Transverse colon (tissue), 4 donors: ENCODE measurements around the gene CCDC184. TPM values are rescaled to one million over a fixed set of nuclear protein-coding genes. Genes with fewer than 3 reads are reported as not detected.
"Not testable (repeated sequence)": the region's sequence is repeated elsewhere in the genome, so short reads cannot be mapped to it uniquely, and the experiment has no call there.

ENCODE experiments used
- DNase-seq: peaks from one replicate; pipeline ENCODE4 v3.0.0-alpha.2; 2019
- H3K27ac ChIP-seq, 4 donors: fragments of 200-600 bp; sonication (generic); 2 replicates each; pipeline ENCODE4 v1.5.1; 2016 to 2018; ENCODE audit warnings: inconsistent platforms in 4 of 4
- H3K27me3 ChIP-seq: fragments of 200-600 bp; sonication (generic); 2 replicates; pipeline ENCODE4 v1.5.1; 2017; ENCODE audit warnings: inconsistent platforms
- H3K36me3 ChIP-seq, 4 donors: fragments of 200-600 bp; sonication (generic); 2 replicates each; pipeline ENCODE4 v1.5.1; 2017 to 2019; ENCODE audit warnings: inconsistent platforms in 4 of 4
- H3K4me1 ChIP-seq, 4 donors: fragments of 200-600 bp; sonication (generic); 2 replicates each; pipeline ENCODE4 v1.5.1; 2017 to 2020; ENCODE audit warnings: inconsistent platforms in 4 of 4
- H3K4me3 ChIP-seq, 4 donors: fragments of 200-600 bp; sonication (generic); 1 replicate in 1 of 4; 2 replicates in 3 of 4; pipeline versions ENCODE4 v1.5.1 to v1.6.1; 2017 to 2019; ENCODE audit warnings: inconsistent platforms in 4 of 4
- H3K9me3 ChIP-seq, 2 donors: fragments of 200-600 bp; sonication (generic); 2 replicates each; pipeline ENCODE4 v1.5.1; 2017 to 2019; ENCODE audit warnings: inconsistent platforms in 2 of 2
- CTCF ChIP-seq, 5 experiments: fragments of 200-600 bp in 3 of 5; fragments of 450-650 bp in 2 of 5; sonication (generic) in 3 of 5; IDR thresholded peaks; 1 replicate in 2 of 5; 2 replicates in 3 of 5; pipeline ENCODE4 v1.5.1; 2016 to 2017; ENCODE audit warnings: antibody characterized with exemption in 5 of 5, inconsistent platforms in 3 of 5, mild to moderate bottlenecking in 2 of 5, moderate library complexity in 1 of 5
- EP300 ChIP-seq: sonication (generic); formaldehyde crosslinking; IDR thresholded peaks from one replicate; pipeline ENCODE4 v1.6.1; 2017; ENCODE audit warnings: antibody characterized with exemption, low read depth
- POLR2A ChIP-seq: fragments of 450-650 bp; IDR thresholded peaks from one replicate; pipeline ENCODE4 v1.6.1; 2016; ENCODE audit warnings: antibody characterized with exemption, mild to moderate bottlenecking, moderate library complexity
- POLR2AphosphoS5 ChIP-seq, 3 donors: sonication (generic); formaldehyde crosslinking; IDR thresholded peaks; one replicate each; pipeline ENCODE4 v1.6.1; 2016; ENCODE audit warnings: antibody characterized with exemption in 3 of 3
- WGBS, 2 donors: methylation state at CpG; one replicate each; pipeline ENCODE4 v1.1.5; 2018; ENCODE audit warnings: low coverage in 1 of 2; 5-methylcytosine and 5-hydroxymethylcytosine counted together
- in situ Hi-C, 4 donors: fragments of 200-750 bp; cut with MboI; loops; one replicate each; pipeline versions ENCODE4 v1.15.0 to v1.15.1; 2017; ENCODE audit warnings: low sequenced_read_pairs in 3 of 4, low pct_ligation_motif_present in 1 of 4, low pct_unique_long_range_greater_than_20kb in 1 of 4
- intact Hi-C: fragments of 100-400 bp; cut with DNase I; formaldehyde crosslinking; loops from one replicate; pipeline ENCODE4 v1.15.1; 2023; ENCODE audit warnings: low total_unique reads
- total RNA-seq, 4 donors: library from RNA; depleted of rRNA; stranded (reverse); fragments of >200 nt; gene quantifications; one replicate each; pipeline ENCODE4 v1.1.0, GENCODE V29; 2016

Gene CCDC184
- total RNA-seq, 4 donors from 2014 or later: 0.27 to 0.79 TPM; not detected in 2

GRCh38 chr12:48220701-48221100 lies 37.3 kb downstream of the CCDC184 start:
- Histone ChIP-seq H3K27ac (no peak overlapping the region), H3K9me3 (no peaks in the 10 kb centered on the region), H3K4me3 (no peak overlapping the region), H3K27me3 (peaks cover 1% of the 10 kb centered on the region), H3K4me1 (no peaks in the 10 kb centered on the region), H3K36me3 (no peaks in the 10 kb centered on the region)
- 78 to 91% methylated on average over 1 of the region's 1 CpG for WGBS, 2 donors
- intact Hi-C loops (no loop called here), in situ Hi-C loops (no loop called here)
- TF ChIP-seq CTCF (IDR thresholded peaks at IDR 0.05) (no peak), POLR2A (no peak), POLR2AphosphoS5 (IDR thresholded peaks at IDR 0.05) (no peak), EP300 (no peak)
- DNase-seq: no peak

GRCh38 chr12:48221645-48222044 lies 38.2 kb downstream of the CCDC184 start:
- 28% methylated on average over 2 of the region's 2 CpGs; no CpG with 5 or more reads in 1 of the 2 donors for WGBS, 2 donors
- H3K27ac ChIP-seq: no peak overlapping the region

DNA sequence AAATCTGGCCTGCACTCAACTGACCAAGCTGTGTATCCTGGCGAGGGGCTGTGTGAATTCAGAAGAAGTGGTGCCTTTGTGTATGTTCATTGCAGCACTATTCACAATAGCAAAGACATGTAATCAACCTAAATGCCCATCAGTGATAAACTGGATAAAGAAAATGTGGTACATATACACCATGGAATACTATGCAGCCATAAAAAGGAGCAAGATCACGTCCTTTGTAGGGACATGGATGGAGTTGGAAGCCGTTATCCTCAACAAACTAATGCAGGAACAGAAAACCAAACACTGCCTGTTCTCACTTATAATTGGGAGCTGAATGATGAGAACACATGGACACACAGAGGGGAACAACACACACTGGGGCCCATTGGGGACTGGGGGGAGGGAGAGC lies 41.1 kb downstream of the CCDC184 start:
- H3K4me3 ChIP-seq, H3K36me3 ChIP-seq, H3K9me3 ChIP-seq, H3K4me1 ChIP-seq, intact Hi-C loops, H3K27ac ChIP-seq, DNase-seq, H3K27me3 ChIP-seq, in situ Hi-C loops: not testable (repeated sequence)
- 87% methylated on average over 3 of the region's 3 CpGs; no CpG with 5 or more reads in 1 of the 2 donors for WGBS, 2 donors

More at GRCh38 chr12:48221645-48222044, 38.2 kb downstream of the CCDC184 start:
- Histone ChIP-seq H3K4me3 (no peak overlapping the region), H3K9me3 (no peaks in the 10 kb centered on the region), H3K36me3 (no peaks in the 10 kb centered on the region), H3K27me3 (no peaks in the 10 kb centered on the region), H3K4me1 (no peaks in the 10 kb centered on the region)
- TF ChIP-seq CTCF (IDR thresholded peaks at IDR 0.05) (no peak), POLR2A (no peak), POLR2AphosphoS5 (IDR thresholded peaks at IDR 0.05) (no peak), EP300 (no peak)
- intact Hi-C loops (no loop called here), in situ Hi-C loops (no loop called here)
- DNase-seq: no peak

GRCh38 chr12:48231169-48231958 lies 47.9 kb downstream of the CCDC184 start:
- intact Hi-C loops, H3K9me3 ChIP-seq, DNase-seq, H3K36me3 ChIP-seq, H3K4me1 ChIP-seq, H3K4me3 ChIP-seq, H3K27ac ChIP-seq, H3K27me3 ChIP-seq, in situ Hi-C loops: not testable (repeated sequence)
- WGBS, 2 donors: 90 to 94% methylated on average over 2 of the region's 2 CpGs

Other genes with a start within 250 kb of the CCDC184 start
- gene TMEM106C, start 220.0 kb upstream of the CCDC184 start, total RNA-seq: 100 to 1,000 TPM in 2 of 4 donors, 10 to 100 TPM in 2; 51.9 to 258 (median 113) TPM
- 1 to 10 TPM in 2 of 4 donors, under 1 TPM in 2; 0.16 to 4.2 (median 1.9) TPM for gene COL2A1, start 179.2 kb upstream of the CCDC184 start, total RNA-seq
- gene SENP1, start 77.6 kb upstream of the CCDC184 start, total RNA-seq: 10 to 100 TPM in 2 of 4 donors, 1 to 10 TPM in 2; 2.2 to 20.3 (median 10.5) TPM
- 10 to 100 TPM; 21.7 to 48.8 (median 32.7) TPM for gene PFKM, start 64.3 kb upstream of the CCDC184 start, total RNA-seq
- gene ASB8, start 26.1 kb upstream of the CCDC184 start, total RNA-seq: 10 to 100 TPM; 13.3 to 39.0 (median 23.3) TPM
- not detected for gene OR10AD1, start 19.6 kb downstream of the CCDC184 start, total RNA-seq
- gene ZNF641, start 167.3 kb downstream of the CCDC184 start, total RNA-seq: 10 to 100 TPM; 11.5 to 27.7 (median 15.2) TPM